ENCODE data around the gene CAPN10.

DNA sequence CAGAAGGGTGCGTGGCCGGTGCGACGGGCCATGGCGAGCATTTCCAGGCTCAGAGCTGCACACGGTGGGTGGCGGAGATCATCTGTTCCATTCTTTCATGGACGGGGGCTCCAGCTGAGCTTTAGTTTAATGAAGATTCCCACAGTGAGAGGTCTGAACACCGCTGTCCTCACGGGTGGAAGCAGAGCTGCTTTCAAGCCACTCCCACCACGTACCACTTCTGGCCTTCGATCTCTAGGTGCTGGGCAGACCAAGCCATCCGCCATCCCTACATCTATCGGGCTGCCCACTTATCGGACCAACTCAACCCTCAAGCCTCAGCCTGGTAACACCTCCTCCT is 57.2 kb downstream of the CAPN10 start:
- TF ChIP-seq CTCF (IDR thresholded peaks at IDR 0.05; ENCODE audit: insufficient read depth, low read length, poor library complexity, severe bottlenecking) = no peak
- no peak for TF ChIP-seq EZH2phosphoT487 (conservative IDR thresholded peaks at IDR 0.05; ENCODE audit: low read length)

Data from SU-DHL-6 (cell line).